Adrenal gland (tissue), 5 donors: ENCODE data around the gene KBTBD4.

Experiments used
- POLR2A ChIP-seq, 2 donors: fragments of 450-650 bp; IDR thresholded peaks; one replicate each; pipeline ENCODE4 v1.6.1; 2017; ENCODE audit warnings: antibody characterized with exemption in 2 of 2, mild to moderate bottlenecking in 2 of 2, moderate library complexity in 1 of 2
- TF ChIP-seq, protein P1 (sequence below), 6 experiments: fragments of 450-650 bp in 4 of 6; fragments of 200-600 bp in 2 of 6; sonication (generic) in 1 of 6; IDR thresholded peaks; 1 replicate in 5 of 6; 2 replicates in 1 of 6; pipeline versions ENCODE4 v1.5.1 to v1.8.0; 2016 to 2021; ENCODE audit warnings: antibody characterized with exemption in 6 of 6, mild to moderate bottlenecking in 2 of 6, moderate library complexity in 1 of 6
- donor health status: DM: no; HTN: no; CAD: no.

DNA sequence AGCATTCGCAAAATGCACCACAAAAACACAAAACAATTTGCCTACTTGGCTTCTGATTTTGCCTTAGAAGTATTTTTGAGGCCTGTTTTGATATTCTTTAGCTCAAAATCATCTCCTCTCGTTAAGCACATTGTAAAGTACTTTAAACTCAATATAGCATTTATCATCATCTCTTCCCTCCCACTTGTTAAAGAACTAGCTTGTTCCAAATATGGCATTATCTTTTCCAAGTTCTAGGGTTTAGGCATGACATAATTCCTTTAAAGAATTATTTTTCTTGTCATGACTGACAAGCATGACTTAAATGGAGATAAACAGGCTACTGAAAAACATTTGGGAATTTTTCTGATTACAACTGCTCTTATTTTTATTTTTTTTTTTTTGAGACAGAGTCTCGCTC, 47.1 kb downstream of the KBTBD4 start:
- TF ChIP-seq POLR2A (IDR thresholded peaks at IDR 0.05): no peak
- TF ChIP-seq, protein P1, sequence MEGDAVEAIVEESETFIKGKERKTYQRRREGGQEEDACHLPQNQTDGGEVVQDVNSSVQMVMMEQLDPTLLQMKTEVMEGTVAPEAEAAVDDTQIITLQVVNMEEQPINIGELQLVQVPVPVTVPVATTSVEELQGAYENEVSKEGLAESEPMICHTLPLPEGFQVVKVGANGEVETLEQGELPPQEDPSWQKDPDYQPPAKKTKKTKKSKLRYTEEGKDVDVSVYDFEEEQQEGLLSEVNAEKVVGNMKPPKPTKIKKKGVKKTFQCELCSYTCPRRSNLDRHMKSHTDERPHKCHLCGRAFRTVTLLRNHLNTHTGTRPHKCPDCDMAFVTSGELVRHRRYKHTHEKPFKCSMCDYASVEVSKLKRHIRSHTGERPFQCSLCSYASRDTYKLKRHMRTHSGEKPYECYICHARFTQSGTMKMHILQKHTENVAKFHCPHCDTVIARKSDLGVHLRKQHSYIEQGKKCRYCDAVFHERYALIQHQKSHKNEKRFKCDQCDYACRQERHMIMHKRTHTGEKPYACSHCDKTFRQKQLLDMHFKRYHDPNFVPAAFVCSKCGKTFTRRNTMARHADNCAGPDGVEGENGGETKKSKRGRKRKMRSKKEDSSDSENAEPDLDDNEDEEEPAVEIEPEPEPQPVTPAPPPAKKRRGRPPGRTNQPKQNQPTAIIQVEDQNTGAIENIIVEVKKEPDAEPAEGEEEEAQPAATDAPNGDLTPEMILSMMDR (IDR thresholded peaks at IDR 0.05): no peak
